WERI-Rb-1 (cell line): ENCODE data around the gene LRP1.

ENCODE experiments used
- DNase-seq: peaks from one replicate; pipeline ENCODE4 v3.0.0-alpha.2; 2020
- H3K27ac ChIP-seq: fragments of 250-450 bp; sonication (Bioruptor Pico); 2 replicates; pipeline ENCODE4 v1.5.1; 2020; ENCODE audit warnings: mild to moderate bottlenecking, moderate library complexity
- H3K27me3 ChIP-seq: fragments of 250-450 bp; sonication (Bioruptor Pico); 2 replicates; pipeline ENCODE4 v1.5.1; 2021; ENCODE audit warnings: mild to moderate bottlenecking, low read depth, moderate library complexity; ENCODE audit not compliant: insufficient read depth, severe bottlenecking
- H3K36me3 ChIP-seq: fragments of 250-450 bp; sonication (Bioruptor Pico); 2 replicates; pipeline ENCODE4 v1.5.1; 2020; ENCODE audit warnings: mild to moderate bottlenecking, moderate library complexity
- H3K4me3 ChIP-seq: 2 replicates; pipeline ENCODE4 v1.5.1; 2011; ENCODE audit warnings: low read depth, mild to moderate bottlenecking, control low read depth, low read length
- H3K9me3 ChIP-seq: fragments of 250-450 bp; sonication (Bioruptor Pico); 2 replicates; pipeline ENCODE4 v1.5.1; 2021; ENCODE audit warnings: mild to moderate bottlenecking, moderate library complexity; ENCODE audit not compliant: severe bottlenecking
- TF ChIP-seq, protein P1 (sequence below): IDR thresholded peaks from 2 replicates; pipeline ENCODE4 v1.5.1; 2011; ENCODE audit warnings: low read depth, mild to moderate bottlenecking, control low read depth, inconsistent platforms, low read length

Gene LRP1

DNA sequence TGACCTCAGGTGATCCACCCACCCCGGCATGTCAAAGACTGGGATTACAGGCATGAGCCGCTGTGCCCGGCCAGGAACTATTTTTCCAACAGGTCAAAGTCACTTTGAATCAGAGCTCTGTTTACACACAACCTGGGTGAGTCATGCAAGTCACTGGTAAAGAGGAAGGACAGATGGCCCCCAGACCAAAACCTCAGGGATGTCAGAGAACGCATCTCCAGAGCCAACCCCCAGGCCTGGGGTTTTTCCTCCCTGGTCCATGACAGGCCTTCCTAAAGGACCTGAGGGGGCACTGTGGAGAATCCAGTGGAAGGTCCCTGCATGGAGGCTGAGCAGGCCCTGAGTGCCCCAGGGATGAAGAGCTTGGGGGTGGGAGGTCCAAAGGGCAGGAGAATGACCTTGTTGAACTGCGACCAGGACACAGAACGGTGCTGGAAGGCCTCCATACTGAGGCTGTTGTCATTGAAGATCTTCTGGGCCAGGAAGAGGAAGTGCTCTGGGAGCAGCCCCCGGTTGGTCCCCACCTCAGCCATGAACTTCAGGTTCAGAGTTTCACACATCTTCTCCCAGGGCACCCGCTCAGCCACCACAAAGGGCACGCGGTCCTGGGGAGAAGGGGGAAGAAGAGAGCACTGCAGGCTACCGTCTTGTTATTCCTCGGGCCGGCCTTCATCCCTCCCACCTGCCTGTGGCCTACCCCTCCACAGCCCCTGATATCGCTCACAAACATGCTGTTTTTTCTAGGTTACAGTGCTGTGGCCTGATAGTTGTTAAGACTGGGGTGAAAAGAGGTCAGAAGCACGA is 26.2 kb upstream of the LRP1 start:
- Histone ChIP-seq H3K36me3 (no peaks in the 10 kb centered on the region; the same call in 1 of the 2 replicates), H3K27ac (no peak overlapping the region), H3K4me3 (no peak overlapping the region), H3K27me3 (no peaks in the 10 kb centered on the region), H3K9me3 (no peaks in the 10 kb centered on the region)
- DNase-seq, result no peak
- TF ChIP-seq, protein P1, sequence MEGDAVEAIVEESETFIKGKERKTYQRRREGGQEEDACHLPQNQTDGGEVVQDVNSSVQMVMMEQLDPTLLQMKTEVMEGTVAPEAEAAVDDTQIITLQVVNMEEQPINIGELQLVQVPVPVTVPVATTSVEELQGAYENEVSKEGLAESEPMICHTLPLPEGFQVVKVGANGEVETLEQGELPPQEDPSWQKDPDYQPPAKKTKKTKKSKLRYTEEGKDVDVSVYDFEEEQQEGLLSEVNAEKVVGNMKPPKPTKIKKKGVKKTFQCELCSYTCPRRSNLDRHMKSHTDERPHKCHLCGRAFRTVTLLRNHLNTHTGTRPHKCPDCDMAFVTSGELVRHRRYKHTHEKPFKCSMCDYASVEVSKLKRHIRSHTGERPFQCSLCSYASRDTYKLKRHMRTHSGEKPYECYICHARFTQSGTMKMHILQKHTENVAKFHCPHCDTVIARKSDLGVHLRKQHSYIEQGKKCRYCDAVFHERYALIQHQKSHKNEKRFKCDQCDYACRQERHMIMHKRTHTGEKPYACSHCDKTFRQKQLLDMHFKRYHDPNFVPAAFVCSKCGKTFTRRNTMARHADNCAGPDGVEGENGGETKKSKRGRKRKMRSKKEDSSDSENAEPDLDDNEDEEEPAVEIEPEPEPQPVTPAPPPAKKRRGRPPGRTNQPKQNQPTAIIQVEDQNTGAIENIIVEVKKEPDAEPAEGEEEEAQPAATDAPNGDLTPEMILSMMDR, result no peak

DNA sequence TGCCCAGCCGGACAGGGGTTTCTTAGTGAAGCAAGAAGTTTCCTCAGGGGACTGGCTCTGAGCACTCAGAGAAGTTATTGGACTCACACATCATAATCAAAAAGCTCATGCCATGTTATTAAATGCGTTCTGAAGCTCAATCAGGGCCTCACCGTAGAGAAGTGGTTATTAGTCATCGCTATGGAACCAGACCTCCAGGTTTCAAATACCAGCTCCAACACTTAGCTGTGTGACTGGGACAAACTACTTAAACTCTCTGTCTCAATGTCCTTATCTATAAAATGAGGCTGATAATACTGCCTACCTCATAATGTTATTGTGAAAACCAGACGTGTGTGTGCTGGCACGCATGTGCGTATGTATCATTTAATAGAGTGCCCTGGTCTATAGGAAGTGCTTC is 24.4 kb upstream of the LRP1 start:
- Histone ChIP-seq H3K9me3 (no peaks in the 10 kb centered on the region), H3K4me3 (no peak overlapping the region), H3K27me3 (no peaks in the 10 kb centered on the region), H3K36me3 (no peaks in the 10 kb centered on the region), H3K27ac (no peak overlapping the region)
- TF ChIP-seq, protein P1, result no peak
- no peak for DNase-seq

DNA sequence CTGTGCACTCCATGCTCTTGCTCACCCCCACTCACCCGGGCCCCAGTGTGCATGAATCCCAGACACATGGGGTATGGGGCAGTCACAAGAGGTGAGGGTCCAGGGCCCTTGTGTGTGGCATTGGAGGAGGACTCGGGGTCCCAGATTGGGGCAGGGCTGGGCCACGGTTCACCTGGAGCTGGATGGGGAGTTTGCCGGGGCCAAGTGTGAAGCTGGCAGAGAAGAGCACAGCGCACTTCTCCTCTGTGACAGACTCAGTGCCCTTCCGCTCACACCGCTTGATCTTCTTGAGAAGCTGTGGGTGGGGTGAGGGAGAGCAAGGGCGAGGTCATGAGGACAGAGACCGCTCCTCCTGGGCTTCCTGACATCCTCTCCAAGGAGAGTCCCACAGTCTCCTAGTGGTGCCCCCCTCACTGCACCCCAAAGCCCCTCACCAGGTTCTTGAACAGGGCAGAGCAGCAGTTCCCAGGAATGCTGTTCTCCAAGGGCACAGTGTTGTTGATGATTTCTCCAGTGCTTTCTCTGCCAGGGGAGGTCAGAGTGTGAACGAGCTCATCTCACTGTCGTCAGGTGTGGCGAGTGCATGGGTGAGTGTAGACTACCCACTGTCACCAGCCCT is 23.9 kb upstream of the LRP1 start:
- Histone ChIP-seq H3K27ac (no peak overlapping the region), H3K27me3 (no peaks in the 10 kb centered on the region), H3K9me3 (no peaks in the 10 kb centered on the region), H3K4me3 (no peak overlapping the region), H3K36me3 (no peaks in the 10 kb centered on the region)
- TF ChIP-seq, protein P1, result no peak
- no peak for DNase-seq

DNA sequence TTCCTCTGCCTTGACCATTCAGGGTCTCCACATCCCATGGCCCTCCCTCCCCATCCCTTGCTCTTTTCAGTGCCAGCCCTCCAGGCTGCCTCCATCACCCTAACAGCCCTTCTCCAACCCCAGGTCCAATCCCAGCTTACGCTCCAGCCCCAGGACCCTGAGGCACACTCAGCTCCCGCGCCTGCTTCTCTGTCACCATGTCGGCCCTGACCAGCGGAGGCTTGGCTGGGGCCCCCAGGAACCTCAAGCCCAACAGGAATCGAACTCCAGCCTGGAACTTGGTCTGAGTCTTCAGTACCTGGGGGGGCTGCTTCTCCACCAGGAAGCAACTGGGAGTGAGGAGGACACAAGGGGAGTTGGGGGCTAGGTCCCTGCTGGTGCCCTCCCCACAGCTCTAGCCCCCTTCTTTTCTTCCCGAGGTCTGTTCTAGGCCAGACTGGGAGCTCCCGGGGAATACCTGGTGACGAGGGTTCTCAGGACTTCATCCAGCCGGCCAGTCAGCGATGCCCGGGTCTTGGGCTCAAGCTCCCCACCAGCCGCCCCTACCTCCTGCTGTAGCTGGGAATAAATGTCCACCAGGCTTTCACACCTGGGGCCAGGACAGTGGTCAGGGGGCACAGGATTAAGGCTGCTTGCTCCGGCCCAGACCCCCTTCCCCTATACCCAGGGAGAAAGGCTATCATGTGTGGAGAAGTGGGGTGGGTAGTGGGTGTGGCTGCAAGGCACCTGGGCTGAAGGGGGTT is 23.1 kb upstream of the LRP1 start:
- H3K36me3 ChIP-seq, result no peaks in the 10 kb centered on the region
- no peak overlapping the region for H3K4me3 ChIP-seq
- no peaks in the 10 kb centered on the region for H3K9me3 ChIP-seq
- no peak for DNase-seq
- H3K27me3 ChIP-seq, result no peaks in the 10 kb centered on the region
- no peak overlapping the region for H3K27ac ChIP-seq
- TF ChIP-seq, protein P1, result no peak

DNA sequence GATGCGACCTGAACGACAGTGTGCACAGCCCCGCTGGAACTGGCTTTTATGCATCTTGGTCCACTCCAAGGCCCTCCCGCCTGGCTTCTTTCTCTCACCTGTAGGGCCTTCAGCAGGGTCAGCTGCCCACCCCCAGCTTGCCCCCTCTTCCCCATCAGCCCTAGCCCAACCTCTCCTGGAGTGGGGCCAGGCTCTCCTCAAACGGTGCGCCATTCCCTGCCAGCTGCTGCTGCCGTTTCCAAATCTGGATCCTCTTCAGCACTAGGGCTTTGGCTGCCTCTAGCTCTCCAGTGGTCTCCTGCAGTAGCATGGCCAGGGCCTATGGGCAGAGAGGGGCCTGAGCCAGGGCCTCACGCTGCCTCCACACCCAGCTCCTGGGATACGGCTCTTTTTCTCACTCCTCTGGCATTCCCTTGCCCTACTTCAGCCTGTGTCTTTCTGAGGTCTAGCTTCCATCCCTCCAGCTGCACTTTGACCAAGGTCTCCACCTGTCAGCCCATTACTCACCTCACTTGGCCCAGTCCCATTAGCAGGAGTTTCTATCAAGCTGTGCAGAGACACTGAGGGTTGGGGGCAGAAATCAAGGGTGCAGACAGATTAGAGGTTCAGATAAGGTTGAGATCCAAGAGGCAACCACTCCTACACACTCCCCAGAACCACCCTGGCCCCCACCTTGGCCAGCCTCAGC is 22.1 kb upstream of the LRP1 start:
- H3K36me3 ChIP-seq, result no peaks in the 10 kb centered on the region
- no peak overlapping the region for H3K27ac ChIP-seq
- no peaks in the 10 kb centered on the region for H3K9me3 ChIP-seq
- TF ChIP-seq, protein P1, result no peak
- DNase-seq, result no peak
- no peaks in the 10 kb centered on the region for H3K27me3 ChIP-seq
- no peak overlapping the region for H3K4me3 ChIP-seq
